Non-pigmented ciliary epithelial cell (primary cell): ENCODE data around the gene OLFML2B.

Source experiments
- DNase-seq: peaks from one replicate; pipeline ENCODE4 v3.0.0-alpha.2; 2010; ENCODE audit warnings: low read depth

OLFML2B gene

DNA sequence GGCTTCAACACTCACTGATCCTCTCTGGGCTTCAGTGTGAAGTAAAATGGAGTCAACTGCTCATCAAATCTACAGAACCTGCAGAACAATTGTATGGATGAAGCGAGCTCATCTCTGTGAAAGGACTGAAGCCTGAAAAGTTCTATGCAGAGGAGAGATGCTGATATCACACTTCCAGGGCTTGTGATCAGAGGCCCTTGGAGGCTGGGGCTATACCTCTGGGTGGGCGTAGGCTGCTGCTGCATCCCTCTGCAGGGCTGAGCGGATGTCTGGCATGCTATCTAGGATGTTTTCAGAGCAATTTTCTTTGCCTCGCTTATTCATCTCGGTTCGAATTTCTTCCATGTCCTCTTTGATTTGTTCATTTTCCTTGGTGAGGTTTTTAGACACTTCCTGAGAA is 17.6 kb downstream of the OLFML2B start:
- no peak for DNase-seq

DNA sequence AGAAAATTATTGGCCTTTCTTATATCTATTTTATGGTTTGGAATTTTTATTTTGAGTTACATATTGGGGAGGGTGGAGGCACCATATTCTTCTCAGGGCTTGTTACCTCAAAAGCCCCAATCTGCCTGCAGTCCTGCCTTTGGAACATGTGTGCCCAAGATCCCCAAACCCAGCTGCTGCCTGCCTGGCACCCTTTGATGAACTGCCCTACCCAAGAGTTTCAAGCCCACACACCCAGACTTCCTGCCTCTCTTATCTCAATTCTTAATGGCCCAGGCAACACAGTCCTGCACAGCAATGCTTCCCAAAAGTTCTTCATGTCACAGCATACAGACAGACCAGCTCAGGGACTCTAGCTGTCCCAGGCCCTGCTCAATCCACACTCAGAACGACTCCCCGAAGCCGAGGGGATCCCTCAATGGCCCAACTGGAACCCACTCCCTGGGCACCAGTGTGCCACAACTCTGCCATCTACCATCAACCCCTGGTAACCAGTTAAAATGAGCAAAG is 19.2 kb downstream of the OLFML2B start:
- no peak for DNase-seq

DNA sequence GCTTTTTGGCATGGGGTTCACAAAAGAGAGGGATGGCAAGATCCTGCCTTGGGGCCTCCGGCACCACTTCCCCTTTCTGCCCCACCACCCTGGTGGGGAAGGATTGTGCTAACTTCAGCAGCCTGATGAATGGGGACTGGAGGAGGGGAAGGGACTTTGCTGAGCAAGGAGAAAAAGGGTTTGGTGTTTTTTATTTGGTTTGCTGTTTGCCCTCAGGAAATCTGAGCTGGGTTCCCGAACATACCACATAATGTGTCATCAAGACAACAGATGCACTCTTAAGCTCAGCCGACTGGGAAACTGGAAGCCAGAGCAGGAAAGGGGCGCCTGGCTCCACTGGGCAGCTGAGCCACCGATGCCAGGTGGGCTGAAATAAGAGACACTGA is 19.8 kb downstream of the OLFML2B start:
- DNase-seq = peak; percentile 76

DNA sequence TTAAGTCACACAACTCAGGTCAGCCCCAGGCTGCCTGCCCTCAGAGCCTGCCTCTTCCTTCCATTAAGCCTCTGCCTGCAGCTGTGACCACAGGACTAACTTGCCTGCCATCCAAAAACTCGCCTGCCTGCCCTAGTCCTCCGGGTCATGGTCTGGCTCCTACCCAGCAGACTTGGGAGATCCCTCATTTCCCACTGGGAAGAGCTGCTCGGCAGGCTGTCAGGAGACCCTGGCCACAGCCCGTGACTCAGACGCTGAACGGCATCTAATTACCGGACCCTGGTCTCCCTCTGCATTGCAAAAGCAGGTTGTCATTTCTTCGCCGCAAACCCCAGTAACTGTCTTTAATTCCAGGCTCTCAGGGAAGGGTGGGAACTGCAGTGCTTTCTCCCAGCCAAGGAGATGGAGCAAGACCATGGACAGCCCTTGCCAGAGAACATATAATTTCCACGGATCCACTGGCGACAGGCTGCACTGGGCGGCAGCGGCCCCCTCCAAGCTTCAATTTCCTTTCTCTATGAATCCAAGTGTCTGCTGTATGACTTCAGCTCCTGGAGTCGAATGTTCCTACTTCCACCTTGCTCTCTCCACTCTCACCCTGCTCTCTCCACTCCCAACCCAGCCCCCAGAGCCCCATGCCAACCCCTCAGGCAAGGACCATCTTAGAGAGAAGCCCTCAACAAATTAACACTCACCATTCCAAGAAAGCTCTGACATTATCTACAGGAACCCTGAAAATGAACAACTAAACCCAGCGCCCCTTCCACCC is 20.4 kb downstream of the OLFML2B start:
- DNase-seq = peak; percentile 76

DNA sequence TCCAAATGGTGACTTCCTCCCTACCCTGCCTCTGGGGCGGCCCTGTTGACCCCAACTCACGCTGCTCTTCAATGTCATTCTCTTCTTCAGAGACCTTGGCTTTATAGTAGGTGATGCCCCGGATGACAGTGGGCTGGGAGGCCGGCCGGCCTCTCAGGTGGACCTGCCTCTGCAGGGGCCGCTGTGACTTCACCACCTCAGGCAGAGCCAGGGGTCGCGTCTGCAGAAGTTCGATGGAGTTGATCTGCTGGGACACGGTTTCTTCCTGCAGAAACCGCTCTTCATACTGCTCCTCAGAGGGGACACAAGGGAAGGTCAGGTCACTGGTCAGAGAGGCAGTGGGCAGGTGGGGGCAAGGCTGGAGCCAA is 23.6 kb downstream of the OLFML2B start:
- DNase-seq = no peak

DNA sequence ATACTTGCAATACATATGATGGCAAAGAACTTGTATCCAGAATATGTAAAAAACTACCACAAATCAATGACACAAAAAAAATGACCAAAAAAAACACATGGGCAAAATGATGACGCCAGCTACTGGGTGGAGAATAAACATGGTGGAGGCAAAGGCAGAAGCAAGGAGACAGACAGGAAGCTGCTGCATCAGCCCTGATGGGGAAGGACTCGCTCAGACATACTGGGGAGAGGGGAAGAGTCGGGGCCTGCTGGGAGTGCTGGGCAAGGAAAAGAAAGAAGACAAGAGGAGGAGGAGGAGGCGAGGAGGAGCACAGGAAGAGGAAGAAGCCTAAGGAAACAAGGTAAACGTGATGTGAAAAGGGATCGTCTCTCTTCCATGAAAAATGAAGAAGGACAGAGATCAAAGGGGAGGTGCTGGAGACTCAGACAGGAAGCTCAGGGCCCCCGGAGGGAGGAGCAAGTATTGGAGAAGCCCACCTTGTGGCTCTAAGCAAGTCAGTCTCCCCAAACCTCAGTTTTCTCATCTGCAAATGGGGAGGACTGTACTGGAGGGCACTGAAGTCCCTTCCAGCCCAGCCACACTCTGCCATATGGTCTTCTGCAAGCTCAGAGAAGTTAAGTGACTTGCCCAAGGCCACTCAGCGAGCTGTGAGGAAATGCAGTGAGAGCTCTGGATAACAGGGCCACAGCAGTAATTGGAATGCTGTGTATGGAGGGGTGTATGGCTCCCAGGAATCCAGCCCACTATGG is 24.2 kb downstream of the OLFML2B start:
- no peak for DNase-seq

DNA sequence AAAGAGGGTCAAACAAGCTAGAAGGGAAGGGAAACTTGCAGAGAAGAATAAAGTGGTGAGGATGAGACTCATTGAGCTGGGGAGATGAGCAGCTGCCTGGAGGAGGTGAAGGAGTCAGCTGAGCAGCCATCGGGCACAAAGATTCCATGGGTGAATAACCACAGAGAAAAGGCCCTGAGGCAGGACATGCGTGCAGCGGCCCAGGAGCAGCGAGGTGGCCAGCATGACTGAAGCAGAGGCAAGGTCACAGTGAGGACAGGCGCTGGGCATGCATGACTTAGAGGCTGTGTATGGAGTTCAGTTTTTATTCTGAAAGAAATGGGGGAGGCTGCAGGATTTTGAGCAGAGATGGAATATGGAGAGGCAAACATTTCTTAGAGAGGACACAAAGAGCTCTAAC is 24.9 kb downstream of the OLFML2B start:
- DNase-seq = no peak

DNA sequence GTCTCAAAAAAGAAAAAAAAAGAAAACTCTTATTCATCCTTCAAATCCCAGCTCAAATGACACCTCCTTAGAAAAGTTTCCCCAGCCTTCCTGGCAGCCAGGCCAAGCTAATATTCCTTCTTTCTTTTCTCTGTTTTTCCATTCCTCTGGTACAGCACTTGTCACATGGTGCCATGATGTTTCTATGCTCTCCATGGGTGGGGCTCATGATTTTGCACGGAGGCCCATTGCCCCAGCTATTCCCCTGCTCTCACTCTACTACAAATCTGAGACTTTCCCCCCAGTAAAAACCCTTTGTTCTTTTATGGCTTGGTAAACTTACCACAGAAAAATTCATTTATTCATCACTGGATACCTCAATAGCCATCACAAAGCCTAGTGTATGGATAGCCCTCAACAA is 26.5 kb downstream of the OLFML2B start:
- DNase-seq = no peak

DNA sequence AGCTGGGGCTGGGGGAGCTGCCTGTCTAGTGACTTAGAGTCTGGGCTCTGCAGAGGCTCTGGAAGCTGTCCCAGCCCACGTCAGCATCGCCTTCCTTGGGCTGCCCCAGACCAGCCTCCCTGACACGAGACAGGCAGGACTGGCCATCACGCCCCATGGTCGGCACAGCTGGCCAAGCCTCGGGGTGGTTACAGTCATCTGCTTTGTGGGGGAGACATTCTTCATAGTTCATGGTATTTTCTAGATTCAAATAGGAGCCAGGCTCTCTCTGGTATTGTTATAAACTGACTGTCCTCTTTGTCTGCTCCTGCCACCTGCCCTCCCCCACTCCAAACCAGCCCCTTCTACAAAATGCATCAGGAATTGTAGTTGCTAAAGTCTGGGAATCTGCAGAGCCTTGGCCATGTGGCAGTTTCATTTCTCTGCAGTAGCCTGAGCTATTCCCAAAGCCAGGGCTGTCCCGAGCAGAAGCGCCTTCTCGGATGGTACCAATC is 29.4 kb downstream of the OLFML2B start:
- no peak for DNase-seq

DNA sequence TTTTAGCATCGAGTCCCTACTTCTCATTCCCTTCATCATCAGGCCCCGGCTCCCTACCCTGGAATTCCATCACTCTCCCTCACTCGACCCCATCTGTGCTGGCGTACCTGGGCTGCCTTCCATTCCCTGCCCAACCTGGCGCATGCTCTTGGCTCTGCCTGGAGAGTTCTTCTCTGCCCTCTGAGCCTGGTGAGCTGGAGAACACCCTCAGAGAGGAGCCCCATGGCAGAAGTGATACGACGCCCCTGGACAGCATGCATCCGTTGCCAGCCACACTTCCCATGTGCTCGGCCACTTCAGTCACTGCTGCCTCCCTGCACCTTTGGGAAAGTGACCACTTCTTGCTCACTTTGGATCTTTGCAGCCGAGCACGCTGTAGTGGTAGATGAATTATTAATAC is 30.1 kb downstream of the OLFML2B start:
- no peak for DNase-seq

DNA sequence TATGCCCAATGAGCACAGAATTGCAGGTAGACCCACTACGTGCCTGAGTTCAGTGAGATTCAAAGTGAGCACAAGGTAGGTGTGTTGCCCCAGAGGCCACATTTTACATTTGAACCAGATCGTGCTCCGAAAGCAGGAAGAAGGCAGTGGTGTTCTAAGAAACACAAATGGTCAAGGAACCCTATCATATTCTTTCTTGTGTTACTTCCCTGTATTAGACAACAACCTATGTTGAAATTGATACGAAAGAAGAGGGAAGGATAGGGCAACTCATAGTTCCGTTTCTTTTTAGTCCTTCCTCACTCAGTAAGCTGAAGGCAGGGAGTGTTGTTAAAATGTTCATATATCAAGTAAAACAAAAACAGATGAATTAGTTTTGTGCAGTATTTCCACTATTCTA is 33.9 kb downstream of the OLFML2B start:
- DNase-seq = no peak

DNA sequence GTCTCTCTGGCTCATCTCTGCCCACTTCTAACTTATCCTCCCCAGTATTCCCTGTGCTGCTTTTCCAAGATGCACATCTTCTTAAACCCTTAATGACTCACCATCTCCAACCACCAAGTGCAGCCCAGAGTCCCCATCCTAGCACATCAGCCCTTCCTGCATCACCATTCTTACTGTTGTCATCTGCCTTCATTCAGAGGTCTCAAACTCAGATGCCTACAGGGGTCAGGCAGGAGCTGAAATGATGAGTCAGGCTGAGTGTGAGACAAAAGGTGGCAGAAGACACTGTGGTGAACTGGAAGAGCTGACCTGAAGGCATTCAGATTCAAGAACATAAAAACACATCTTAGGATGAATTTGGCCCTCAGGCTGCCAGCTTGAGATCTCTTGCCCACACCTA is 34.6 kb downstream of the OLFML2B start:
- no peak for DNase-seq

DNA sequence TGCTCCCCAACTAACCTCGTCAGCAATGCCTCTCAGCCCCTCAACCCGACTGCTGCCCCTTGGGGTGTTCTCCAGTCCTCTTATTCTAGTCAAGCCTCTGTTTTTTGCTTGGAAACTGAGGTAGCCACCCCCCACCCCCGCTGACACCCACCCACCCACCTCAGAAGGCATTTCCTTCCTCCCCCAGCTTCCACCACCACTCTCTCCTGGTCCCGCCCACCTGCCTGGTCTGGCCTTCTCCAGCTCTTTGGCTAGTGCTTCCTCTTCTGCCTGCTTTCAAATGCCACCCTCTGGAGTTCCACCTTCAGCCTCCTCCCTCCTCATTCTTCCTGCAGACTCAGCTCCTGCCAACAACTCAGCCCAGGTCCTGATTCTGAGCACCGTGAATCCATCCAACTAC is 35.3 kb downstream of the OLFML2B start:
- DNase-seq = no peak

DNA sequence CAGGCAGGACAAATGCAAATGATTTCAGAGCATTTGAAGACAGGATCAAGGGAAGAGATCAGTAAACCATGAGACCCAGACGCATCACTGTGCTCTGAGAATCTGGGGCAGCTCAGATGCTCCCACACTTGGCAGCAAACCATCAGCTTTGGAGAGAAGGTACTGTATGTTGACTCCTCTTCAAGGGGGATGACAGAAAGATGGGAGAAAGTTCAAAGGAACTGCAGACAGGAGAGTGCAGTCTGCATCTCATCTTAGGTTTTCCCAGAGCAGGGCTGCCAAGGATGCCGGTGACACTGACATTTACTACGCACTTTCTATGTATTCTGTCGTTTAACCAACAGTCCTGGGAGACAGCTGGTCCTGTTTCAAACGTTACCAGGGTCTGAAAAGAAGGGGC is 35.8 kb downstream of the OLFML2B start:
- no peak for DNase-seq

DNA sequence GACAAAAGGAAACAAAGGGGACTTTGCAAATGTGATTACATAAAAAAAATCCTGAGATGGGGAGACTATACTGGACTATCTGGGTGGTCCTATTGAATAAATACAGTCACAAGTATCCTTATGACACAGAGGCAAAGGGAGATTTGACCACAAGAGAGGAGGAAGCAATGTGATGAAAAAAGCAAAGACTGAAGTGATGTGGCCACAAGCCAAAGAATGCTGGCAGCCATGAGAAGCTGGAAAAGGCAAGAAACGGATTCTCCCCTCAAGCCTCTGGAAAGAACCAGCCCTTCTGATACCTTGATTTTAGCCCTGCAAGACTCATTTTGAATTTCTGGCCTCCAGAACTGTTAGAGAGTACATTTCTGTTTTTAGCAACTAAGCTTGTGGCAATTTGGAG is 36.4 kb downstream of the OLFML2B start:
- no peak for DNase-seq

DNA sequence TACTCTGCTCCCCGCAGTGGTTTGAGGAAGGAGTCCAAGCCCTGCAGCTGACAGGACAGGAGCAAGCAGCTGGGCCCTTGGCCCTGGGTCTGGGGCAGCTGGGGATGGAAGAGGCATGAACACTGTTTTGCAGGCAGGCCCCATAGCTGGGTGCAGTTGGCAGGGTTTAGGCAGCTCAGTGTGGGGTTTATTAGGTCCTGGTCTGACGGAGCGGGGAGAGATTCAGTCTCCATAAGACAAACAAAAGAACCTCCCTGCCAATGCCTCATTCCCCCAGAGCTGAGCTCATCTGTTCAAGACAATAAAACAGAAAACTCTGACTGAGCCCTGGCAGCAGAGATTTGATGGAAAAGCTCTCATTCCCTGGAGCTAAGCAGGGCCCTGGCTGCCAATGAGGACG is 37.3 kb downstream of the OLFML2B start:
- DNase-seq = no peak

DNA sequence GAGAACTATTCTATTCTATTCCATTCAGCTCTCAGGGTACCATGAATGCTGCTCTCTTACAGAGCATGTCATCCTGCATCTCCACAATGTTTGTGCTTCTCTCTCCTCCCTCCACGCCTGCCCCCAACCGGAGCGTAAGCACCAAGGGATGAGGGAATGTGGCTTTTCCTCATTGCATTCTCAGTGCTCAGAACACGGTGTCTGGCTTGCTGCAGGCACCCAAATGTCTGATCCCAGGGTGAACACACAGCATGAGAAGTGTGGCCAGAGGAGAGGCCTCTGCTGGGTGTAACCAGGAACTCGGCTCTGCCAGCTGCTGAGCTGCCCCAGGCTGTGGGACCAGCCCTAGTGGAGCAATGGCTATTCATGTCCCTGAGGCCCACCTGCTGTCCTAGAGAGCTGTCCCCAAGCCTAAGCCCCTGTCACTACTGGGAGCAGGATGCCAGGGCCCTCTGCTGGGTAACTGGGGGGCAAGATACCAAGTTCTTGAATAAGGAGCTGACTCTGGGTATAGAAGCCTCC is 38.3 kb downstream of the OLFML2B start:
- DNase-seq = no peak

DNA sequence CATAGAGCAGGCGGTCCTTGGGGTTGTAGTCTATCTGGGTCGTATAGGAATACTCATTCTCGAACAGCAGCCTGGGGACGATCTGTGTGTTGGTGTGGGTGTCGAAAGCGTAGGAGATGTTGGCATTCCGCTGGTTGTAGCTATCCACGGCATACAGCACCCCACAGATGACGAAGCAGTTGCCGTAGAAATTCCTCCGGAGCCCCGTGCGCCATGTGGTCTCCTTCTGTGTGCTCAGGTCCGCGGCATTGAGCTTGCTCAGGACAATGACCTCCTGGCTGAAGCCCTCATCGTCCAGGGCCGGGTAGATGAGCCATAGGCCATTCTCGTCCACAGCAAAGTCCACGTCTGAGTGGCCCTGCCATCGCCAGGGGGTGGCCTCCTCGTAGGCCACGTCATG is 39.9 kb downstream of the OLFML2B start:
- no peak for DNase-seq

DNA sequence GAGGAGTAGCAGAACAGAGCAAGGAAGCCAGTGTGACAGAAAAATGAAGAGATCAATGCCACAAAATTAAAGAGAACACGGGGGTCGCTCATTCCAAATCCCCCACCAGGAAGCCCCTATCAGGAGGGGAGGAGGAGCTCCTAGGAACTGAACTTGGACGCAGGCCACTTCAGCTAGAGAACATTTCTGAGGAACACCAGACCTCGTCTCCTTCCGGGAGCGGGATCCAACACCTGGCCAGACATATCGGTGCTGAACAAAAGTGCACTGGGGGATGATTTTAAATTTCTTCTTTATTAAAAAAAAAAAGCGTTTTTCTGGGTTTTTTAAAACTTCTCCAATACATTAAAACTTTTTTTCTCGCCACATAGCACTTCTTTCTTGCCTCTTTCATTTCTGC is 40.8 kb downstream of the OLFML2B start:
- DNase-seq = no peak

DNA sequence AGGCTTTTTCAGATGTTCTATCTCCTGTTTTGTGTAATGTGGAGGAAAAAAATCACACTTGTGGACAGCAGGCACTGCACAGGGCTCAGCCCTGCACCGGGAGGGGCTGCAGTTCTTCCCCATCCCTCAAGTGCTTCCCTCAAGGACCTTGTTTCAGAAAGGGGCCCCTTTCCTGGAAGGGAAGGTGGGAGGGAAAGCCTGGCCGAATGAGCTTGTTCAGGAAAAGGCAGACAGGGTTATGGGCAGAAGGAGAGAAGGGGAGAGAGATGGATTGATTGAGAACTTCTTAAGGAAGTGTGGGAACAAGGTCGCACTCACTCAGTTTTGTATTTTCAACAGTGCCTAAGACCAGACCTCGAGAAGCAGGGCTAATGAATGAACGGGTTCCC is 41.2 kb downstream of the OLFML2B start:
- DNase-seq = no peak

DNA sequence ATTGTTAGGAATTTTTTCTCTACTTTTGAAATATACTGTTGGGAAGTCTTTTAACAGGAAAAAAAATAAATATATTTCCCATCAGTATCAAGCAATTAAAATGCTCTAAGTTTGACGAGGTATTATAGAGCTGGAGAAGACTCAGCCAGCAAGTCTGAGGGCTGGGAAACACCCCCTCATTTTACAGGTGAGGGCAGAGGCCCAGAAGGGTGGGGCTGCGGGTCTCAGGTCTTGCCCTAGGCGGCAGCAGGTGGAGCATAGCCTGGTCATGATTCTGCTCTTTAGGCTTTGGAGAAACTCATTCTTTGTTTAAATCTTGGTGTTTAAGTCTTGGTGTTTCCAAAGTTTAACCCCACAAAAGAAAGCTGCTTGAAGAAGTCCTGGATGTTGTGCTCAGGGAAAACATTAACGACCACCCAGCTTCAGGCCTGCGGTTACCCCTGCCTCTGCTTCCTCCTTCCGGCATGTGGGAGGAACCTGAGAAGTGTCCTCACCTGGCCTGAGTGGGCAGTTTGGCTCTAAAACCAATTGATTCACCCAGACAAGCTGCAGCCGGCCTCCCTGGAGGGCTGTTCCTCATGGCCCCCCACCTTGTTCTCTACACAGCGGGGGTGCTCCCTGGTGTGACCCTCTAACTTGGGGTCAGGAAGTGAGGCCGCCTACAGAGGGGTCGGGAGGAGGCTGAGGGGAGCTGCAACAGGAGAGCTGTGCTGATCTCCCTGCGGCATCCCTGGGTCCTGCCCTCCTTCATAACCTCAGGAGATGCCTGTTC is 41.7 kb downstream of the OLFML2B start:
- no peak for DNase-seq

DNA sequence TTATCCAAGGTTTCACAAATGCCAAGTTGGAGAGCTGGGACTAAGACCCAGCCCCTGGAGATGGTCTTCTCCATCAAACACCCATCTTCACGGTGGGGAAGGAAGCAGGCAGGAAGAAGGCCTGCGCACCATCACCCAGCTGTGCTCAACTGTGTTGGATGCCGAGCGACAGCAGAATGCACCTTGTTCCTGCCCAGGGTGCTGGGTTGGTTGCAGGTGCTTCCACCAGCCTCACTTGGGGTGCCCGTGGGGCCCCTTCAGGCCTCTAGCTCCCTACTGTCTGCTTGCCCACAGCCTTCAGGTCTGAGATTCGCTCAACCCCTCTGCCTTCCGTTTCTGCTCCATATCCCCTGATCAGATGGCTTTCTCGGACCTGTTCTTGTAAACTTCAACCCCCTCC is 42.5 kb downstream of the OLFML2B start:
- DNase-seq = no peak
